Liver (tissue), 9 donors: ENCODE measurements around the gene ARL3. TPM values are rescaled to one million over a fixed set of nuclear protein-coding genes. Genes with fewer than 3 reads are reported as not detected.

Experiments
- DNase-seq: peaks from one replicate; pipeline ENCODE4 v3.0.0-alpha.2; 2017; ENCODE audit warnings: low spot score
- H3K27ac ChIP-seq, 2 donors: one replicate each; pipeline ENCODE4 v1.7.0; 2013; ENCODE audit warnings: inconsistent platforms in 2 of 2, low read length in 2 of 2, control low read depth in 1 of 2, low read depth in 1 of 2, mild to moderate bottlenecking in 1 of 2
- H3K27me3 ChIP-seq, 4 donors: one replicate each; pipeline versions ENCODE4 v1.6.1 to v1.7.0; 2013; ENCODE audit warnings: low read length in 3 of 4, inconsistent platforms in 1 of 4, mild to moderate bottlenecking in 1 of 4, moderate library complexity in 1 of 4; ENCODE audit not compliant: control insufficient read depth in 4 of 4, insufficient read depth in 4 of 4
- H3K36me3 ChIP-seq, 4 donors: one replicate each; pipeline versions ENCODE4 v1.6.1 to v1.7.0; 2013; ENCODE audit warnings: low read length in 3 of 4, mild to moderate bottlenecking in 3 of 4, low read depth in 1 of 4, moderate library complexity in 1 of 4; ENCODE audit not compliant: control insufficient read depth in 4 of 4, insufficient read depth in 3 of 4
- H3K4me1 ChIP-seq, 4 donors: one replicate each; pipeline versions ENCODE4 v1.6.1 to v1.7.0; 2013; ENCODE audit warnings: low read length in 3 of 4, mild to moderate bottlenecking in 3 of 4, moderate library complexity in 1 of 4; ENCODE audit not compliant: control insufficient read depth in 4 of 4, insufficient read depth in 4 of 4
- H3K4me3 ChIP-seq, 3 donors: one replicate each; pipeline versions ENCODE4 v1.6.1 to v1.7.0; 2013; ENCODE audit warnings: low read length in 3 of 3, control low read depth in 1 of 3, low read depth in 1 of 3, mild to moderate bottlenecking in 1 of 3
- H3K9ac ChIP-seq, 2 donors: one replicate each; pipeline ENCODE4 v1.7.0; 2013; ENCODE audit warnings: low read length in 2 of 2, mild to moderate bottlenecking in 2 of 2, moderate library complexity in 2 of 2, control low read depth in 1 of 2, low read depth in 1 of 2
- H3K9me3 ChIP-seq, 4 donors: one replicate each; pipeline versions ENCODE4 v1.6.1 to v1.7.0; 2013; ENCODE audit warnings: low read length in 3 of 4; ENCODE audit not compliant: control insufficient read depth in 4 of 4
- EGR1 ChIP-seq, 2 donors: IDR thresholded peaks; 2 replicates each; pipeline ENCODE4 v1.6.1; 2016 to 2018; ENCODE audit warnings: antibody characterized with exemption in 2 of 2, low read depth in 2 of 2
- FOXA1 ChIP-seq: IDR thresholded peaks from 2 replicates; pipeline ENCODE4 v1.6.1; 2016; ENCODE audit warnings: antibody characterized with exemption
- FOXA2 ChIP-seq: IDR thresholded peaks from 2 replicates; pipeline ENCODE4 v1.6.1; 2016; ENCODE audit warnings: antibody characterized with exemption
- GABPA ChIP-seq, 2 donors: IDR thresholded peaks in 1 of 2; conservative IDR thresholded peaks in 1 of 2; 2 replicates each; pipeline ENCODE4 v1.6.1; 2016; ENCODE audit warnings: antibody characterized with exemption in 2 of 2, mild to moderate bottlenecking in 1 of 2, moderate library complexity in 1 of 2
- HNF4A ChIP-seq, 2 donors: conservative IDR thresholded peaks; 2 replicates each; pipeline ENCODE4 v1.6.1; 2016; ENCODE audit warnings: antibody characterized with exemption in 2 of 2, mild to moderate bottlenecking in 2 of 2
- HNF4G ChIP-seq: IDR thresholded peaks from 2 replicates; pipeline ENCODE4 v1.6.1; 2016; ENCODE audit warnings: antibody characterized with exemption
- JUND ChIP-seq, 2 donors: IDR thresholded peaks; 2 replicates each; pipeline ENCODE4 v1.6.1; 2016; ENCODE audit warnings: antibody characterized with exemption in 2 of 2
- NR2F2 ChIP-seq: IDR thresholded peaks from 2 replicates; pipeline ENCODE4 v1.6.1; 2016; ENCODE audit warnings: antibody characterized with exemption
- RAD21 ChIP-seq, 2 donors: IDR thresholded peaks; 2 replicates each; pipeline ENCODE4 v1.6.1; 2016; ENCODE audit warnings: antibody characterized with exemption in 2 of 2, mild to moderate bottlenecking in 2 of 2
- RXRA ChIP-seq, 2 donors: IDR thresholded peaks; 2 replicates each; pipeline ENCODE4 v1.6.1; 2017 to 2018; ENCODE audit warnings: antibody characterized with exemption in 2 of 2, mild to moderate bottlenecking in 1 of 2
- SP1 ChIP-seq: IDR thresholded peaks from 2 replicates; pipeline ENCODE4 v1.6.1; 2018; ENCODE audit warnings: antibody characterized with exemption, mild to moderate bottlenecking
- TAF1 ChIP-seq: conservative IDR thresholded peaks from 2 replicates; pipeline ENCODE4 v1.6.1; 2016; ENCODE audit warnings: antibody characterized with exemption, mild to moderate bottlenecking
- YY1 ChIP-seq: IDR thresholded peaks from 2 replicates; pipeline ENCODE4 v1.6.1; 2016; ENCODE audit warnings: antibody characterized with exemption, mild to moderate bottlenecking
- WGBS: extraction: QIAGEN DNeasy Blood & Tissue Kit; methylation state at CpG from one replicate; pipeline ENCODE4 v1.1.7; 2013; 5-methylcytosine and 5-hydroxymethylcytosine counted together
- polyA plus RNA-seq, 2 donors: library from polyadenylated mRNA; stranded (reverse) in 1 of 2; unstranded in 1 of 2; fragments of 200-250 nt in 1 of 2; fragments of >200 nt in 1 of 2; fragmentation: Nextera tagmentation in 1 of 2; extraction: Ambion mirVana in 1 of 2; gene quantifications; one replicate each; pipeline versions ENCODE4 v1.2.1 to v1.2.3, GENCODE V29; 2013 to 2015
- total RNA-seq, 2 donors: library from RNA; depleted of rRNA; stranded (reverse); fragments of >200 nt; gene quantifications; one replicate each; pipeline ENCODE4 v1.2.3, GENCODE V29; 2014
- TF ChIP-seq, protein P1 (sequence below): IDR thresholded peaks from 2 replicates; pipeline ENCODE4 v1.6.1; 2016; ENCODE audit warnings: antibody characterized with exemption
- TF ChIP-seq, protein P2 (sequence below): IDR thresholded peaks from 2 replicates; pipeline ENCODE4 v1.6.1; 2016; ENCODE audit warnings: antibody characterized with exemption
- TF ChIP-seq, protein P3 (sequence below): IDR thresholded peaks from 2 replicates; pipeline ENCODE4 v1.6.1; 2016; ENCODE audit warnings: antibody characterized with exemption, mild to moderate bottlenecking
- TF ChIP-seq, protein P4 (sequence below): fragments of 150-350 bp; IDR thresholded peaks from 2 replicates; pipeline ENCODE4 v1.5.1; 2017; ENCODE audit warnings: improper control_type of control experiment, low read depth, low read length; ENCODE audit not compliant: missing input control
- TF ChIP-seq, protein P5 (sequence below): IDR thresholded peaks from 2 replicates; pipeline ENCODE4 v1.6.1; 2016; ENCODE audit warnings: antibody characterized with exemption
- donor health status: healthy.
- donor health status: healthy.
- donor health status: healthy.
- donor health status: healthy.
- donor health status: healthy.

Gene ARL3
- total and polyA plus RNA-seq, 4 donors = 1.0 to 2.5 (median 2.3) TPM

DNA sequence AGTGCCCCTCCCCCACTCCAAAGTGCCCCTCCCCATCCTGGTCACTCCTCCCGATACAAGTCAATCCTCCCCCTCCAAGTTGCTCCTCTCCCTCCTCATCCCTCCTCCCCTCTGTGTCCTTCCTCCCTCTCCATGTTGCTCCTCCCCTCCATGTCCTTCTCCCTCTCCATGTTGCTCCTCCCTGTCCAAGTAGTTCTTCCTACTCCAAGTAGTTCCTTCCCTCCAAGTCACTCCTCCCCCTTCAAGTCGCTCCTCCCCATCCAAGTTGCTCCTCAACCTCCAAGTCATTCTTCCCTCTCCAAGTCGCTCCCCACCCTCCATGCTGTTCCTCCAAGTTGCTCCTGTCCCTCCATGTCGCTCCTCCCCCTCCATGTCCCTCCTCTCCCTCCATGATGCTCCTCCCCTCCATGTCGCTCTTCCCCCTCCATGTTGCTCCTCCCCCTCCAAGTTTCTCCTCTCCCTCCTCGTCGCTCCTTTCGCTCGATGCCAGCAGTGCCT, 20.9 kb upstream of the ARL3 start:
- Histone ChIP-seq H3K27ac (no peak overlapping the region), H3K9me3 (no peaks in the 10 kb centered on the region), H3K9ac (no peak overlapping the region), H3K4me3 (no peak overlapping the region), H3K27me3 (no peaks in the 10 kb centered on the region), H3K4me1 (peaks cover 0 to 7% (median 2%) of the 10 kb centered on the region in 4 donors), H3K36me3 (peaks cover 0 to 26% (median 13%) of the 10 kb centered on the region in 4 donors)
- no peak for TF ChIP-seq YY1
- no peak for TF ChIP-seq FOXA1
- no peak for TF ChIP-seq GABPA (IDR thresholded peaks at IDR 0.05 in 1 of 2, conservative IDR thresholded peaks at IDR 0.05 in 1 of 2)
- no peak for TF ChIP-seq JUND (IDR thresholded peaks at IDR 0.05)
- TF ChIP-seq, protein P1, sequence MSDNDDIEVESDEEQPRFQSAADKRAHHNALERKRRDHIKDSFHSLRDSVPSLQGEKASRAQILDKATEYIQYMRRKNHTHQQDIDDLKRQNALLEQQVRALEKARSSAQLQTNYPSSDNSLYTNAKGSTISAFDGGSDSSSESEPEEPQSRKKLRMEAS = no peak
- TF ChIP-seq SP1 = no peak
- TF ChIP-seq, protein P2, sequence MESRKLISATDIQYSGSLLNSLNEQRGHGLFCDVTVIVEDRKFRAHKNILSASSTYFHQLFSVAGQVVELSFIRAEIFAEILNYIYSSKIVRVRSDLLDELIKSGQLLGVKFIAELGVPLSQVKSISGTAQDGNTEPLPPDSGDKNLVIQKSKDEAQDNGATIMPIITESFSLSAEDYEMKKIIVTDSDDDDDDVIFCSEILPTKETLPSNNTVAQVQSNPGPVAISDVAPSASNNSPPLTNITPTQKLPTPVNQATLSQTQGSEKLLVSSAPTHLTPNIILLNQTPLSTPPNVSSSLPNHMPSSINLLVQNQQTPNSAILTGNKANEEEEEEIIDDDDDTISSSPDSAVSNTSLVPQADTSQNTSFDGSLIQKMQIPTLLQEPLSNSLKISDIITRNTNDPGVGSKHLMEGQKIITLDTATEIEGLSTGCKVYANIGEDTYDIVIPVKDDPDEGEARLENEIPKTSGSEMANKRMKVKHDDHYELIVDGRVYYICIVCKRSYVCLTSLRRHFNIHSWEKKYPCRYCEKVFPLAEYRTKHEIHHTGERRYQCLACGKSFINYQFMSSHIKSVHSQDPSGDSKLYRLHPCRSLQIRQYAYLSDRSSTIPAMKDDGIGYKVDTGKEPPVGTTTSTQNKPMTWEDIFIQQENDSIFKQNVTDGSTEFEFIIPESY = no peak
- no peak for TF ChIP-seq HNF4G
- TF ChIP-seq, protein P3, sequence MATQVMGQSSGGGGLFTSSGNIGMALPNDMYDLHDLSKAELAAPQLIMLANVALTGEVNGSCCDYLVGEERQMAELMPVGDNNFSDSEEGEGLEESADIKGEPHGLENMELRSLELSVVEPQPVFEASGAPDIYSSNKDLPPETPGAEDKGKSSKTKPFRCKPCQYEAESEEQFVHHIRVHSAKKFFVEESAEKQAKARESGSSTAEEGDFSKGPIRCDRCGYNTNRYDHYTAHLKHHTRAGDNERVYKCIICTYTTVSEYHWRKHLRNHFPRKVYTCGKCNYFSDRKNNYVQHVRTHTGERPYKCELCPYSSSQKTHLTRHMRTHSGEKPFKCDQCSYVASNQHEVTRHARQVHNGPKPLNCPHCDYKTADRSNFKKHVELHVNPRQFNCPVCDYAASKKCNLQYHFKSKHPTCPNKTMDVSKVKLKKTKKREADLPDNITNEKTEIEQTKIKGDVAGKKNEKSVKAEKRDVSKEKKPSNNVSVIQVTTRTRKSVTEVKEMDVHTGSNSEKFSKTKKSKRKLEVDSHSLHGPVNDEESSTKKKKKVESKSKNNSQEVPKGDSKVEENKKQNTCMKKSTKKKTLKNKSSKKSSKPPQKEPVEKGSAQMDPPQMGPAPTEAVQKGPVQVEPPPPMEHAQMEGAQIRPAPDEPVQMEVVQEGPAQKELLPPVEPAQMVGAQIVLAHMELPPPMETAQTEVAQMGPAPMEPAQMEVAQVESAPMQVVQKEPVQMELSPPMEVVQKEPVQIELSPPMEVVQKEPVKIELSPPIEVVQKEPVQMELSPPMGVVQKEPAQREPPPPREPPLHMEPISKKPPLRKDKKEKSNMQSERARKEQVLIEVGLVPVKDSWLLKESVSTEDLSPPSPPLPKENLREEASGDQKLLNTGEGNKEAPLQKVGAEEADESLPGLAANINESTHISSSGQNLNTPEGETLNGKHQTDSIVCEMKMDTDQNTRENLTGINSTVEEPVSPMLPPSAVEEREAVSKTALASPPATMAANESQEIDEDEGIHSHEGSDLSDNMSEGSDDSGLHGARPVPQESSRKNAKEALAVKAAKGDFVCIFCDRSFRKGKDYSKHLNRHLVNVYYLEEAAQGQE = no peak
- TF ChIP-seq, protein P4, sequence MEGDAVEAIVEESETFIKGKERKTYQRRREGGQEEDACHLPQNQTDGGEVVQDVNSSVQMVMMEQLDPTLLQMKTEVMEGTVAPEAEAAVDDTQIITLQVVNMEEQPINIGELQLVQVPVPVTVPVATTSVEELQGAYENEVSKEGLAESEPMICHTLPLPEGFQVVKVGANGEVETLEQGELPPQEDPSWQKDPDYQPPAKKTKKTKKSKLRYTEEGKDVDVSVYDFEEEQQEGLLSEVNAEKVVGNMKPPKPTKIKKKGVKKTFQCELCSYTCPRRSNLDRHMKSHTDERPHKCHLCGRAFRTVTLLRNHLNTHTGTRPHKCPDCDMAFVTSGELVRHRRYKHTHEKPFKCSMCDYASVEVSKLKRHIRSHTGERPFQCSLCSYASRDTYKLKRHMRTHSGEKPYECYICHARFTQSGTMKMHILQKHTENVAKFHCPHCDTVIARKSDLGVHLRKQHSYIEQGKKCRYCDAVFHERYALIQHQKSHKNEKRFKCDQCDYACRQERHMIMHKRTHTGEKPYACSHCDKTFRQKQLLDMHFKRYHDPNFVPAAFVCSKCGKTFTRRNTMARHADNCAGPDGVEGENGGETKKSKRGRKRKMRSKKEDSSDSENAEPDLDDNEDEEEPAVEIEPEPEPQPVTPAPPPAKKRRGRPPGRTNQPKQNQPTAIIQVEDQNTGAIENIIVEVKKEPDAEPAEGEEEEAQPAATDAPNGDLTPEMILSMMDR = no peak
- no peak for TF ChIP-seq EGR1 (IDR thresholded peaks at IDR 0.05; ENCODE audit: low read depth in 2 of 2)
- no peak for TF ChIP-seq NR2F2
- no peak for TF ChIP-seq TAF1
- no peak for TF ChIP-seq RAD21 (IDR thresholded peaks at IDR 0.05)
- no peak for TF ChIP-seq HNF4A (conservative IDR thresholded peaks at IDR 0.05)
- TF ChIP-seq RXRA (IDR thresholded peaks at IDR 0.05) = no peak
- TF ChIP-seq, protein P5, sequence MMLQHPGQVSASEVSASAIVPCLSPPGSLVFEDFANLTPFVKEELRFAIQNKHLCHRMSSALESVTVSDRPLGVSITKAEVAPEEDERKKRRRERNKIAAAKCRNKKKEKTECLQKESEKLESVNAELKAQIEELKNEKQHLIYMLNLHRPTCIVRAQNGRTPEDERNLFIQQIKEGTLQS = no peak
- no peak for TF ChIP-seq FOXA2
- DNase-seq = no peak
- WGBS = 89% methylated on average over 9 of the region's 9 CpGs
